ENCODE data around the gene MBLAC2.
A peak's percentile ranks its signal among the peaks of the same experiment; 100 is the strongest.

MBLAC2 gene

GRCh38 chr5:90461288-90461687 lies 13.3 kb downstream of the MBLAC2 start:
- no peak for DNase-seq (ENCODE audit: low read depth in 2 of 2)

- DNase-seq (ENCODE audit: low read depth in 2 of 2), result no peak
Observed at GRCh38 chr5:90446961-90447360, 27.6 kb downstream of the MBLAC2 start.

GRCh38 chr5:90440644-90441043 lies 33.9 kb downstream of the MBLAC2 start:
- no peak for DNase-seq (ENCODE audit: low read depth in 2 of 2)

GRCh38 chr5:90438100-90438499 lies 36.5 kb downstream of the MBLAC2 start:
- DNase-seq (ENCODE audit: low read depth in 2 of 2), result no peak

GRCh38 chr5:90437663-90438062 lies 36.9 kb downstream of the MBLAC2 start:
- no peak for DNase-seq (ENCODE audit: low read depth in 2 of 2)

GRCh38 chr5:90434116-90434714 lies 40.4 kb downstream of the MBLAC2 start:
- DNase-seq (ENCODE audit: low read depth in 2 of 2), result peak; percentile 13 to 19

GRCh38 chr5:90424245-90424644 lies 50.3 kb downstream of the MBLAC2 start:
- DNase-seq (ENCODE audit: low read depth in 2 of 2), result no peak

- no peak for DNase-seq (ENCODE audit: low read depth in 2 of 2)
Observed at GRCh38 chr5:90421136-90421535, 53.4 kb downstream of the MBLAC2 start.

- no peak for DNase-seq (ENCODE audit: low read depth in 2 of 2)
Observed at GRCh38 chr5:90418214-90418613, 56.4 kb downstream of the MBLAC2 start.

GRCh38 chr5:90410178-90410762 lies 64.3 kb downstream of the MBLAC2 start:
- no peak for DNase-seq (ENCODE audit: low read depth in 2 of 2)

GRCh38 chr5:90409318-90410177 lies 65.0 kb downstream of the MBLAC2 start, which contains the start of gene CETN3:
Gene CETN3, minus strand, starts transcription at chr5:90409756. Its CDS starts 95 bp downstream, at chr5:90409661.
- peak; percentile 77 to 78 for DNase-seq (ENCODE audit: low read depth in 2 of 2)

- no peak for DNase-seq (ENCODE audit: low read depth in 2 of 2)
Observed at GRCh38 chr5:90408571-90409317, 65.8 kb downstream of the MBLAC2 start.
